Trophoblast cell (in vitro differentiated cells and primary cell): Measurements from ENCODE around the gene NLGN4Y.

Experiments
- DNase-seq, 2 donors: peaks; one replicate each; pipeline ENCODE4 v3.0.0-alpha.2; 2016
- H2AFZ ChIP-seq: 2 replicates; pipeline ENCODE4 v1.6.1; 2013; ENCODE audit warnings: low read length, moderate library complexity, mild to moderate bottlenecking; ENCODE audit not compliant: insufficient read depth, poor library complexity
- H2AK5ac ChIP-seq: 2 replicates; pipeline ENCODE4 v1.6.1; 2013; ENCODE audit warnings: mild to moderate bottlenecking, low read length
- H2BK120ac ChIP-seq: 2 replicates; pipeline ENCODE4 v1.6.1; 2013; ENCODE audit warnings: low read length, mild to moderate bottlenecking, moderate library complexity; ENCODE audit not compliant: insufficient read depth, poor library complexity
- H2BK12ac ChIP-seq: 2 replicates; pipeline ENCODE4 v1.6.1; 2013; ENCODE audit warnings: mild to moderate bottlenecking, low read length, moderate library complexity
- H2BK5ac ChIP-seq: 2 replicates; pipeline ENCODE4 v1.6.1; 2013; ENCODE audit warnings: low read length, low read depth, moderate library complexity, mild to moderate bottlenecking; ENCODE audit not compliant: poor library complexity
- H3K14ac ChIP-seq: 2 replicates; pipeline ENCODE4 v1.6.1; 2013; ENCODE audit warnings: mild to moderate bottlenecking, low read length
- H3K18ac ChIP-seq: 2 replicates; pipeline ENCODE4 v1.6.1; 2013; ENCODE audit warnings: mild to moderate bottlenecking, low read length
- H3K23ac ChIP-seq: 2 replicates; pipeline ENCODE4 v1.6.1; 2013; ENCODE audit warnings: low read length
- H3K27ac ChIP-seq: 2 replicates; pipeline ENCODE4 v1.5.1; 2013; ENCODE audit warnings: low read depth, mild to moderate bottlenecking, inconsistent platforms, low read length, moderate library complexity
- H3K27me3 ChIP-seq: 2 replicates; pipeline ENCODE4 v1.6.1; 2013; ENCODE audit warnings: inconsistent platforms, mild to moderate bottlenecking, low read length, moderate library complexity; ENCODE audit not compliant: insufficient read depth
- H3K36me3 ChIP-seq, 2 experiments: 1 replicate in 1 of 2; 2 replicates in 1 of 2; pipeline ENCODE4 v1.6.1; 2013; ENCODE audit warnings: low read length in 2 of 2, mild to moderate bottlenecking in 2 of 2, moderate library complexity in 1 of 2; ENCODE audit not compliant: insufficient read depth in 2 of 2, control insufficient read depth in 1 of 2
- H3K4ac ChIP-seq: 2 replicates; pipeline ENCODE4 v1.6.1; 2013; ENCODE audit warnings: low read depth, mild to moderate bottlenecking, low read length, moderate library complexity
- H3K4me1 ChIP-seq, 2 experiments: 1 replicate in 1 of 2; 2 replicates in 1 of 2; pipeline ENCODE4 v1.6.1; 2013; ENCODE audit warnings: low read length in 2 of 2, mild to moderate bottlenecking in 2 of 2, moderate library complexity in 1 of 2; ENCODE audit not compliant: insufficient read depth in 2 of 2, control insufficient read depth in 1 of 2
- H3K4me2 ChIP-seq: 2 replicates; pipeline ENCODE4 v1.6.1; 2013; ENCODE audit warnings: inconsistent platforms, mild to moderate bottlenecking, low read length, moderate library complexity
- H3K4me3 ChIP-seq: 2 replicates; pipeline ENCODE4 v1.5.1; 2013; ENCODE audit warnings: mild to moderate bottlenecking, low read depth, low read length, inconsistent platforms
- H3K79me1 ChIP-seq: one replicate; pipeline ENCODE4 v1.6.1; 2013; ENCODE audit warnings: low read length
- H3K79me2 ChIP-seq: 2 replicates; pipeline ENCODE4 v1.6.1; 2013; ENCODE audit warnings: low read length, mild to moderate bottlenecking; ENCODE audit not compliant: control insufficient read depth, insufficient read depth, poor library complexity
- H3K9ac ChIP-seq: 2 replicates; pipeline ENCODE4 v1.6.1; 2013; ENCODE audit warnings: mild to moderate bottlenecking, low read length
- H3K9me3 ChIP-seq: 2 replicates; pipeline ENCODE4 v1.6.1; 2013; ENCODE audit warnings: low read depth, mild to moderate bottlenecking, control low read depth, inconsistent platforms, low read length; ENCODE audit not compliant: insufficient read depth
- H4K12ac ChIP-seq: 2 replicates; pipeline ENCODE4 v1.6.1; 2013; ENCODE audit warnings: low read depth, mild to moderate bottlenecking, low read length, moderate library complexity
- H4K8ac ChIP-seq: 2 replicates; pipeline ENCODE4 v1.6.1; 2013; ENCODE audit warnings: low read depth, mild to moderate bottlenecking, low read length, moderate library complexity
- H4K91ac ChIP-seq: one replicate; pipeline ENCODE4 v1.6.1; 2013; ENCODE audit warnings: low read depth, mild to moderate bottlenecking, low read length, moderate library complexity
- WGBS: extraction: QIAGEN DNeasy Blood & Tissue Kit; methylation state at CpG from one replicate; pipeline ENCODE4 v1.1.7; 2013; ENCODE audit warnings: missing lambda C conversion rate; ENCODE audit not compliant: insufficient read length, insufficient coverage; ENCODE audit errors: extremely low coverage; 5-methylcytosine and 5-hydroxymethylcytosine counted together

NLGN4Y gene

GRCh38 chrY:14822201-14822600, 297.9 kb downstream of the NLGN4Y start:
- WGBS: no CpG with 5 or more reads among the region's 2 CpGs
- H3K23ac ChIP-seq: no peak overlapping the region
- no peak overlapping the region for H2AK5ac ChIP-seq
- H3K9ac ChIP-seq: no peak overlapping the region
- H2BK12ac ChIP-seq: no peak overlapping the region
- H3K4me3 ChIP-seq: no peak overlapping the region
- no peak for DNase-seq
- no peak overlapping the region for H2AFZ ChIP-seq
- no peaks in the 10 kb centered on the region for H3K4me1 ChIP-seq
- no peak overlapping the region for H3K4me2 ChIP-seq
- H3K18ac ChIP-seq: no peak overlapping the region
- H3K27me3 ChIP-seq: no peaks in the 10 kb centered on the region
- no peaks in the 10 kb centered on the region for H3K79me1 ChIP-seq
- H3K9me3 ChIP-seq: no peaks in the 10 kb centered on the region
- no peak overlapping the region for H2BK120ac ChIP-seq
- peaks cover 0 to 3% of the 10 kb centered on the region in 2 experiments for H3K36me3 ChIP-seq
- no peak overlapping the region for H3K27ac ChIP-seq
- H4K8ac ChIP-seq: no peak overlapping the region
- H4K91ac ChIP-seq: no peak overlapping the region
- no peak overlapping the region for H3K14ac ChIP-seq
- no peak overlapping the region for H3K4ac ChIP-seq
- no peaks in the 10 kb centered on the region for H3K79me2 ChIP-seq
- no peak overlapping the region for H4K12ac ChIP-seq
- no peak overlapping the region for H2BK5ac ChIP-seq

- no peak for DNase-seq
- no peak overlapping the region for H4K12ac ChIP-seq
- H2BK5ac ChIP-seq: no peak overlapping the region
- no peak overlapping the region for H3K4me3 ChIP-seq
- no peak overlapping the region for H2AFZ ChIP-seq
- H4K91ac ChIP-seq: no peak overlapping the region
- no peak overlapping the region for H3K4ac ChIP-seq
- no peaks in the 10 kb centered on the region for H3K4me1 ChIP-seq
- no peak overlapping the region for H3K4me2 ChIP-seq
- no peak overlapping the region for H3K23ac ChIP-seq
- no CpG with 5 or more reads among the region's 1 CpG for WGBS
- no peak overlapping the region for H4K8ac ChIP-seq
- H3K18ac ChIP-seq: no peak overlapping the region
- H3K14ac ChIP-seq: no peak overlapping the region
- no peaks in the 10 kb centered on the region for H3K27me3 ChIP-seq
- no peak overlapping the region for H3K9ac ChIP-seq
- no peaks in the 10 kb centered on the region for H3K79me1 ChIP-seq
- no peaks in the 10 kb centered on the region for H3K9me3 ChIP-seq
- H3K27ac ChIP-seq: no peak overlapping the region
- no peak overlapping the region for H2AK5ac ChIP-seq
- no peak overlapping the region for H2BK120ac ChIP-seq
- no peak overlapping the region for H2BK12ac ChIP-seq
- H3K36me3 ChIP-seq: peaks cover 0 to 3% of the 10 kb centered on the region in 2 experiments
- H3K79me2 ChIP-seq: no peaks in the 10 kb centered on the region
Measured at GRCh38 chrY:14822906-14823305, 298.6 kb downstream of the NLGN4Y start.

- no peak overlapping the region for H3K4ac ChIP-seq
- no peak overlapping the region for H3K9ac ChIP-seq
- no CpG with 5 or more reads among the region's 2 CpGs for WGBS
- H4K91ac ChIP-seq: no peak overlapping the region
- no peak overlapping the region for H4K12ac ChIP-seq
- no peak overlapping the region for H3K23ac ChIP-seq
- no peak overlapping the region for H2AK5ac ChIP-seq
- DNase-seq: no peak
- no peaks in the 10 kb centered on the region for H3K79me2 ChIP-seq
- H4K8ac ChIP-seq: no peak overlapping the region
- H2BK120ac ChIP-seq: no peak overlapping the region
- no peak overlapping the region for H3K4me3 ChIP-seq
- peaks cover 0 to 4% of the 10 kb centered on the region in 2 experiments for H3K36me3 ChIP-seq
- no peak overlapping the region for H3K14ac ChIP-seq
- no peak overlapping the region for H3K4me2 ChIP-seq
- no peak overlapping the region for H3K18ac ChIP-seq
- no peaks in the 10 kb centered on the region for H3K4me1 ChIP-seq
- H3K79me1 ChIP-seq: no peaks in the 10 kb centered on the region
- H2BK12ac ChIP-seq: no peak overlapping the region
- no peak overlapping the region for H2AFZ ChIP-seq
- no peaks in the 10 kb centered on the region for H3K27me3 ChIP-seq
- no peaks in the 10 kb centered on the region for H3K9me3 ChIP-seq
- no peak overlapping the region for H2BK5ac ChIP-seq
- H3K27ac ChIP-seq: no peak overlapping the region
Measured at GRCh38 chrY:14824583-14824982, 300.3 kb downstream of the NLGN4Y start.

- Histone ChIP-seq H3K4me1 (no peaks in the 10 kb centered on the region), H2BK5ac (no peak overlapping the region), H3K4me2 (no peak overlapping the region), H2AK5ac (no peak overlapping the region), H3K4ac (no peak overlapping the region), H2AFZ (no peak overlapping the region), H3K27me3 (no peaks in the 10 kb centered on the region), H3K79me1 (no peaks in the 10 kb centered on the region), H3K27ac (no peak overlapping the region), H3K4me3 (no peak overlapping the region), H3K79me2 (no peaks in the 10 kb centered on the region), H2BK12ac (no peak overlapping the region), H3K9ac (no peak overlapping the region), H4K12ac (no peak overlapping the region), H4K91ac (no peak overlapping the region), H3K14ac (no peak overlapping the region), H3K9me3 (no peaks in the 10 kb centered on the region), H3K23ac (no peak overlapping the region), H2BK120ac (no peak overlapping the region), H3K36me3 (peaks cover 4 to 9% of the 10 kb centered on the region in 2 experiments), H4K8ac (no peak overlapping the region), H3K18ac (no peak overlapping the region)
- no peak for DNase-seq
- no CpG with 5 or more reads among the region's 2 CpGs for WGBS
Measured at GRCh38 chrY:14825728-14826127, 301.4 kb downstream of the NLGN4Y start.
